ENCODE measurements around the gene RFX2.

- no peak for TF ChIP-seq POLR2A (IDR thresholded peaks at IDR 0.05)
- TF ChIP-seq, protein P1, sequence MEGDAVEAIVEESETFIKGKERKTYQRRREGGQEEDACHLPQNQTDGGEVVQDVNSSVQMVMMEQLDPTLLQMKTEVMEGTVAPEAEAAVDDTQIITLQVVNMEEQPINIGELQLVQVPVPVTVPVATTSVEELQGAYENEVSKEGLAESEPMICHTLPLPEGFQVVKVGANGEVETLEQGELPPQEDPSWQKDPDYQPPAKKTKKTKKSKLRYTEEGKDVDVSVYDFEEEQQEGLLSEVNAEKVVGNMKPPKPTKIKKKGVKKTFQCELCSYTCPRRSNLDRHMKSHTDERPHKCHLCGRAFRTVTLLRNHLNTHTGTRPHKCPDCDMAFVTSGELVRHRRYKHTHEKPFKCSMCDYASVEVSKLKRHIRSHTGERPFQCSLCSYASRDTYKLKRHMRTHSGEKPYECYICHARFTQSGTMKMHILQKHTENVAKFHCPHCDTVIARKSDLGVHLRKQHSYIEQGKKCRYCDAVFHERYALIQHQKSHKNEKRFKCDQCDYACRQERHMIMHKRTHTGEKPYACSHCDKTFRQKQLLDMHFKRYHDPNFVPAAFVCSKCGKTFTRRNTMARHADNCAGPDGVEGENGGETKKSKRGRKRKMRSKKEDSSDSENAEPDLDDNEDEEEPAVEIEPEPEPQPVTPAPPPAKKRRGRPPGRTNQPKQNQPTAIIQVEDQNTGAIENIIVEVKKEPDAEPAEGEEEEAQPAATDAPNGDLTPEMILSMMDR (IDR thresholded peaks at IDR 0.05): no peak
Measured at GRCh38 chr19:6119031-6119430, 8.7 kb upstream of the RFX2 start.
